Pons (tissue), 1 donor: Measurements from ENCODE around the gene ROPN1B.
"Not testable (repeated sequence)": the region's sequence is repeated elsewhere in the genome, so short reads cannot be mapped to it uniquely, and the experiment has no call there.

Source experiments
- DNase-seq: peaks from one replicate; pipeline ENCODE4 v3.0.0-alpha.2; 2016; ENCODE audit warnings: low spot score

ROPN1B gene

DNA sequence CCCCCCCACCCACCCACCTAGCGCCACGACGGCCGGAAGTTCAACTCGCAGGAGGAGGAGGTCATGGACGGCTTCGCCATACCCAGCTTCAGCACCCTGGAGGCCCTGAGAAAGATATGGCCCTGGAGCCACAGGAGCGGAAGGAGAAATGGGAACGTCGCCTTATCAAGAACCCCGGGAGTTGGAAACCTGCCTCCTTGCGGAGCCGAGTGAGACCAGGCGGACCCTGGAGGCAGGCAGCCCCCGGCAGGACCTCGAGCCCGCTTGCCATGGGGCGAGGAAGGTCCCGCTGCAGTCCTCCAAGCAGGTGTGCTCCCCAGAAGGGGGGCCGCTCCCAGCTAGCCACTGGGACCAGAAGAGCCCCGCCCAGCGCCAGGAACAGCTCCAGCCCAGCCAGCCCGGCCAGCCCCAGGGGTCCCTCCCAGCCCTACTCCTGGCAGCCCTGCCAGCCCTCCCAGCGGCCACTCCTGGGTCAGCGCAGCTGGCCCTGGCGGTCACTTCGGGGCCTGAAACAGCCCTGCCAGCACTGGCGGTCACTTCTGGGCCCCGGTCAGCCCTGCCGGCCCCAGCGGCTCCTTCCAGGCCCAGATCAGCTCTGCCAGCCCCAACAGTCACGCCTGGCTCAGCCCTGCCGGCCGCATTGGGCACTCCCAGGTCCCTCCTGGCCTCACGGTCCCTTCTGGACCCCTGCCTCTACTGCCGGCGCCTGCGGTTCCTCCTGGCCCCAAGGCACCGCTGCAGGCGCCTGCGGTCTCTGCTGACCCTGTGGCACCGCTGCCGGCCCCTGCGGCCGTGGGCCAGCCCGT, 10.3 kb upstream of the ROPN1B start:
- no peak for DNase-seq

DNA sequence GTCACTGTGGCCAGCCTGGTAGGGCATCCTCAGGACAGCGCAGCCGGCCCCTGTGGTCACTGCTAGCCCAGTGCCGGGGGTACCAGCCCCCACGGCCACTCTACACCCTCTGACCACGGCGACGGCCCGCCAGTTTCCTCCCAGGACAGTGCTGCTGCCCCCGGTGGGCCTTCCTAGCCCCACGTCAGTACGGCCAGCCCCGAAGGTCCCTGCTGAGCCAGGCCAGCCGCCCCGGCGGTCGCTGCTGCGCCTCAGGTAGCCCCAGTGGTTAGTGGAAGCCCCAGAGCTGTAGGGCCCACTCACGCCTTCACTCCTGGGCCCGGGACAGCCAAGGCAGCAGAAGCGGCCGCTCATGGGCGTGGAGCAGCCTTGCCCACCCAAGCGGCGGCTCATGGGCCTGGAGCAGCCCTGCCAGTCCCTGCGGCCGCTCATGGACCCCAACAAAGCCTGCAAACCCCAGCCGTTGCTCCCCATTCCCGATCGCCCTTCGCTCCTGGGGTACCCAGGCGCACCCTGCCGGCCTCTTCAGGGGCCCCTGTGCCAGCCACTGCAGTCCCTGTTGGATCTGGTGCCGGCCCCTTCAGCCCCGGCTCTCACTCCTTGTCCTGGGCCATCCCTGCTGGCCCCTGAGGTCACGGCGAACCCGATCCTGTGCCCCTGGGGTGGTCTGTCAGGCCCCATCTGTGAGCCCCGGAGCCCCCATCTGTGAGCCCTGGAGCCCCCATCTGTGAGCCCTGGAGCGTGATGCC, 9.5 kb upstream of the ROPN1B start:
- no peak for DNase-seq

DNA sequence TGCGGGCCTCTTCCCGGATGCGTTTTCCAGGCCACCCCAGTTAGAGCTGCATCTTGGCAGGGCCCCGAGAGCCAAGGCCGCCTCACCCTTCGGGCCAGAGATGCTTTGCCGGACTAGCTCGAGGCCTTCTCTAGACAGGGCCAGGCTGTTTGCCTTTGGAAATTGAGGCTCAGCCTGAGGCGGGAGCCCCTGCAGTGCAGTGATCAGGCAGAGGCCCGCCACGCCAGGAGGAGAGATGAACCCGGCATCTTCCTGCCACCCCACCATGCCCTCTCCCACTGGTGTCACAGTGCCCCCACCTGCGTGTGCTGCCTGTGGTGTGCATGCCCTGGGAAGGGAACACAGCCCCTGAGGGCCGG, 8.9 kb upstream of the ROPN1B start:
- no peak for DNase-seq

DNA sequence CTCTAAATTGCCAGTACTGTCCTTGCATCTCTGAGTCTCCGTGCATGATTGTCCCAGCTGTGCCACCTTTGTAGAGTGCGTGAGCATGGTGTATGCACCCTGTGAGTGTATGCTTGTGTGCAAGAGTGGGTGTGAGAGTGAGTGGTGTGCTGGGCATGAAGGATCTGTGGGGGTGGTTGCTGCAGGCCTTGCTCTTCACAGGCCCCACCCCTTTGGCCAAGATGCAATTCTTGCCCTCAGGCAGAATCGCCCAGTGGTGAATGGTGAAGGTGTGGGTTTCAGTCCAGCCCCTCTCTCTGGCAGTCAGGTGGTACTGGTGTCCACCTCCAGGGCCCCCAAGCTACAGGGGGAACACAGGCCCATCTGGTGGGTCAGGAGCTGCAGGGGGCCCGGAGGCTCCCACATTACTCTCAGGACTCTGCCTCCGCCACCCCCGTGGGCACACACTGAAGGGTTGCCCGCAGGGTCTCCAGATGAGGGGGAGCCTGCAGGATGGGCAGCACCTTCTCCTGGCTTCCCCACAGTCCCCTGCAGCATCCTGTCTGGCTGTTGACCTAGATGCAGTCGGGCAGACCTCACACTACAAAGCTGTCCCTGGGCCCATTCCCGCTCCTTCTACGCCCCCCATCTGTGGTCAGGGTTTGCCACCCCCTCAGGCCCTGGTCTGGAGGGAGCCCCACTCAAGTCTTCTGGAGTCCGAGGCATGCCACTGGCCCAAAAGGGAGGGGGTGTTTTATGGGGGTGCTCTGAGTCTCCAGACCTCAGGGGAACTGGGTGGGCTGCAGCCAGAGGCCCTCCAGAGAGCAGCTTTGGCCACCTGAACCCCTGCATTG, 8.3 kb upstream of the ROPN1B start:
- no peak for DNase-seq

DNA sequence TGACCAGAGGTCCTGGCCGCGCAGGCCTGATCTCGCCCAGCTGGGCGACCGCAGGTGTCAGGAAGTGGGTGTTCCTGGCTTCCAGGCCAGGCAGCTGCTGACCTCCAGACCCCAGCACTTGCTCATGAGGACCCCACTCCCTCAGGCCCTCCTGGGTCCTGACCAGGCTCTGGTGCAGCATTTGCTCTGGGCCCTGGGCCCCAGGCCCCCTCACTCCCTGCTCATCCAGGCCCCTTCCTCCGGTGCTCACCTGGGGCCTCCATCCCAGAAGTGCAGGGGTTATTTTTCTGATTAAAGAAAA, 7.7 kb upstream of the ROPN1B start:
- no peak for DNase-seq

DNA sequence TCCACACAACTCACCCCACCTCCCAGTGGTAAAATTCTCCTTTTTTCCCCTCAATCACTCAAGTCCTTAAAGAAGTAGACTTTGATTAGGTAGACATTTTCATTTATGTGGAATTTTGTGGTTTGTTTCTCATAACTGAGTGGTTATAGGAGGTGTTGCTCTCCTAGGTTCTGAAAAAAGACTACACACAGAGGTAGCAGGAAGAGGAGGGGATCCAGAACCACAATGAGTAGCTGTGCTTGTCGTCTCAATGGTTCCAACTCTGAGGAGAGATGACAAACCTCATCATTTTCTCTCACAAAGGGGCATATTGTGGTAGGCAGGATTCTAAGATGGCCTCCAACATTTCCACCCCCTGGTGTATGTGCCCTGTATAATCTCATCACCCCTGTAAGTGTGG, 5.1 kb upstream of the ROPN1B start:
- not testable (repeated sequence) for DNase-seq

DNA sequence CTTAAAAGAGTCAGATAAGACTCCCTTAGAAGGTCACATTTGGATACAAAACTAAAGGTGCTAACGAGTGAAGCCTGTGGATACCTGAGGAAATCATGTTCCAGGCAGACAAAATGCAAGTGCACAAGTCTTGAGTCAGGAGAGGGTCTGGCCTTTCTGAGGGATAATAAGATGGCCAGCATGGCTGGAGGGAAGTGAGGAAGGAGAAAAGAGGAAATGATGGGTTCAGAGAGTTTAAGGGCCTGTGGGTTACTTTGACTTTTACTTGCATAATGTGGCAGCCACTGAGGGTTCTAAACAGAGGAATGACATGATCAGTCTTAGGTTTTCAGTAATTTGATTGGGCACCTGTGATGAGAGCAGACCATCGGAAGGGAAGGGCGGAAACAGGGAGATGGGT, 3.5 kb upstream of the ROPN1B start:
- DNase-seq = no peak

DNA sequence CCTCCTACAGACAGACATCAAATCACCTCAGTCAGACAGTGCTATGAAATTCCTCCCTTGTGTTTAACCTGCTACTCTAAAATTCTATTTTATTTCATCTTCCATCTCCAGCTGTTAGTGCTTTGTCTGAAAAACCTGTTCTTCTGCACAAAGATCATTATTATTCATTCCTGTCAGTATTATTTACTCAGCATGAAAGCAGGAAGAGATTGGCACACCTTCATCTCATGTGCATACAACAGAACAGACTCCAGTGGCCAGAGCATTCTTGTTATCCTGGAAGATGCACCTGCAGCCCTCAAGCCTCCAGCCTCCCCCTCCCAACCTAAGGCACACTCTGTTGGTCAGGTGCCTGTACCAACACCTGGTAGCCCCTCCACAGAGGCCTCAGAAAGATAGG, 1.8 kb upstream of the ROPN1B start:
- no peak for DNase-seq

DNA sequence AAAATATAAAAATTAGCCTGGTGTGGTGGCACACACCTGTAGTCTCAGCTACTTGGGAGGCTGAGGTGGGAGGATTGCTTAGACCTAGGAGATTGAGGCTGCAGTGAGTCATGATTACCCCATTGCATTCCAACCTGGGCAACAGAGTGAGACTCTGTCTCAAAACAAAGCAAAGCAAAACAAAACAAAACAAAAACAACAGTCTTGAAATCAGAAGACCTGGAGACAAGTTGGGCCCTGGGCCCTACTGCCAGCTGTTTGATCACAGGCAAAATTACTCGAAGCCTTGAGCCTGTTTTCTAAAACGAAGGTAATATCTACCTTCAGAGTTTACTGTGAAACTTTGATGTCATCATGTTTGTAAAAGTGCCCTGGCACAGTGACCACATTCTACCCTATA, 857 bp upstream of the ROPN1B start:
- not testable (repeated sequence) for DNase-seq

DNA sequence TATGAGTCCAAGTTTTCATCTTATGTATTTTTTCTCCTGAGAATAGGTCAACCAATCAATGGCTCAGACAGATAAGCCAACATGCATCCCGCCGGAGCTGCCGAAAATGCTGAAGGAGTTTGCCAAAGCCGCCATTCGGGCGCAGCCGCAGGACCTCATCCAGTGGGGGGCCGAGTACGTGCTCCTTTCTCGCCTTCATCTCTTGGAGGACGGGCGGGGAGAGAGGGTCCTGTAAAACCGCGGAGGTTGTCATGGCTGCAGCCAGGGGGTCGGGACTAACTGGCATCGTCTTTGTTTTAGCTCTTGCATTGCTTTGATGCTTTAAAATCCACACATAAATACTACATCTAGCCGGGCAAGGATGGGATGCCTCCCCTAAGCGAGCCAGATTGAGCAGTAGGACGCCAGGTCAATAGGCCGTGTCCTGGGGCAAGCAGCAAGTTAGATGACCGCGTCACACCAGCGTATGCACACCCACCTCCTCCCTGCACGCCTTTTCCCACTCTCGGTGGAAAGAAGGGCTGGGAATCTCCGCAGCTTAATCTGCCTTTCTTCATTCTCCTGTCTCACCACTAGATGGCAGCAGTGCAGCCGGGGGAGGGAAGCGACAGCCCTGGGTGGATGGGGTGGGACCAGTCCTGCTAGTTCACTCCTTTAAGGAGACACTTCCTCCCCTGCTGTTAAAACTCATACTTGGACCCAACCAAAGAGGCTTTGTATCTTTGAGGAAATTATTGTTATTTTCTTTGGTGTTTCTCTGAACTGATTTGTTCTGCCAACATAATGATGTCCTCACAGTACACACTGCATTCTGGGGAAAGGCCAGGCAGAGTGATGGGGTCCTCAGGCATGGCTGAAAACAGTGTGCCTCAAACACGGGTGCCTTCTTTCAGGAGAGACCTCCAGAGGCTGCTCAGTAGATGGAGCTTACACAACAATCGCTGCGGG, 3.3 kb downstream of the ROPN1B start:
- DNase-seq = peak; percentile 47

DNA sequence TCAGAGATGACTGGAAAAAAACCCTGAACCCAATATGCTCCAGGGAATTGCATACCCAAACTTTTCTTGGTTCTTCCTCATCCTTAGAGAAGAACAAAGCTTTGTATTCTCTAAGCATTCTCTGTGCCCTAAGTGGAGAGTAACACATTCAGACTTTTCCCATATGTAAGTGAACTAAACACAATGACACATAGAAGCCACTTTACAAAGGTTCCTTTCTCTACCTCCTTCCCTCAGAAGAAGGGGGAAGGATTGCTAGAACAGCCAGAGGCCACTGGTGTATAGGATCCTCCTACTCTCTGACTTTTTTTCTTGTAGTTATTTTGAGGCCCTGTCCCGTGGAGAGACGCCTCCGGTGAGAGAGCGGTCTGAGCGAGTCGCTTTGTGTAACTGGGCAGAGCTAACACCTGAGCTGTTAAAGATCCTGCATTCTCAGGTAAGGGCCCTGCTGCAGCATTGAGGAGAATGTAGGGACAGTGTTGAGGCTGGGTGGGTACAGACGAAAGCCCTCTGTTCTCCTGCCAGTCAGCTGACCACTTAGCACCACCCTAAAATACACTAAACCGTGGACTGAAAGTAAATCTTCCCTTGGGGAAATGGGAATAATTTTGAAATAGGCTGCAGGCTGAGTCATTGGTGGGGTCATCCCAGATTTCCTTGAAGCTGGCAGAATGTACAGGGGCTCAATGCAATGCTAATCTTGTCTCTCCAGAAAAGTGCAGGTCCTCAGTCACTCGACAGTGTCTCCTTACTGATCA, 6.4 kb downstream of the ROPN1B start:
- DNase-seq = not testable (repeated sequence)

DNA sequence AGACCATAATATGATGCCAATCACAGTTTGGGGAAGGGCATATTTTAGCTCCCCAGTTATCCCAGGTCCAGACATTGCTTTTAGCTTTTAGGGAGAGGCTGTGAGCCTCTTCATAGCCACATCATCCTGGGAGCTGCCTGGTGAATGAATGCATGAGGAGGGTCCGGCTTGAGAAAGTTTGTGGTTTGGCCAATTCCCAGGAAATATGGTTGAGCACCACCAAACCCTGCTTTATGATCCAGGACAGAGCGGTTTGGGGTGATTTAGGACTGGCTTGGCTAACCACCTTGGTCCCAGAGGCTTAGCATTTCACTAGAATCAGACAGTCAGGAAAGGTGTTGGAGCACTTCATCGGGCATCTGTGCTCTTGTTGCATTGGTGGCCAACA, 7.0 kb downstream of the ROPN1B start:
- DNase-seq = not testable (repeated sequence)

DNA sequence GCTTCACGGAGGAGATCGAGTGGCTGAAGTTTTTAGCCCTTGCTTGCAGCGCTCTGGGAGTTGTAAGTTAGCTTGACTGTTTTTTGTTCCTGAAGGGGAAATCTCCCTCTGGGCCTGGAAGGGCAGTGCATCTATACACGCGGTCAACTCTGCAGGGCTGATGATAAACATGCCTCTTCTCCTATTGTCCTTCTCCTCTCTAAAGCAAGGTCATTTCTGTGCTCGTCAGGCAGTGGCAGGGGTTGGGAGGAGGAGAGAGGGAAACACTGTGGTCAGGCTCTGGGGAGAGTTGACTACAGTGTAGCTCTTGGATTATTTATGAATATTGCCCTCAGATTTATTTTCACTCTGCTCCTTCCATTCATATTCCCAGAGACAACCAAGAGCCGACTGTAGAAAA, 8.1 kb downstream of the ROPN1B start:
- DNase-seq = not testable (repeated sequence)

DNA sequence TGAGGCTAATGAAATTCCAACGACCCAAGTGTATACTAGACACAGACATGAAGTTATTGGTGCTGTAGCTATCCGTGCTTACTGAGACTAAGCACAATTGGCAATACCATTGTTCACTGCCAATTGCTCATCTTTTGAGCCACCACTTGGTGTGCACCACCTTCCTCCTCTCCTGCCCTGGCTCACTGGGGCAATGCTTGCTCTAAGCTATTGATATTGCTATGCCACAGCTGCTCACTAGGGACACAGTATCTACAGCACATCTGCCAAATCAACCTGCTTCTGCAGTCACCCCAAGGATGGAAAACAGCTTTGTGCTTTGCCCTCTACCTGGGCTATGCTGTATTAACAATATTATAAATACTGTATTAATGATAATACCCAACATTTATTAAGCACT, 16.0 kb downstream of the ROPN1B start:
- DNase-seq = not testable (repeated sequence)

DNA sequence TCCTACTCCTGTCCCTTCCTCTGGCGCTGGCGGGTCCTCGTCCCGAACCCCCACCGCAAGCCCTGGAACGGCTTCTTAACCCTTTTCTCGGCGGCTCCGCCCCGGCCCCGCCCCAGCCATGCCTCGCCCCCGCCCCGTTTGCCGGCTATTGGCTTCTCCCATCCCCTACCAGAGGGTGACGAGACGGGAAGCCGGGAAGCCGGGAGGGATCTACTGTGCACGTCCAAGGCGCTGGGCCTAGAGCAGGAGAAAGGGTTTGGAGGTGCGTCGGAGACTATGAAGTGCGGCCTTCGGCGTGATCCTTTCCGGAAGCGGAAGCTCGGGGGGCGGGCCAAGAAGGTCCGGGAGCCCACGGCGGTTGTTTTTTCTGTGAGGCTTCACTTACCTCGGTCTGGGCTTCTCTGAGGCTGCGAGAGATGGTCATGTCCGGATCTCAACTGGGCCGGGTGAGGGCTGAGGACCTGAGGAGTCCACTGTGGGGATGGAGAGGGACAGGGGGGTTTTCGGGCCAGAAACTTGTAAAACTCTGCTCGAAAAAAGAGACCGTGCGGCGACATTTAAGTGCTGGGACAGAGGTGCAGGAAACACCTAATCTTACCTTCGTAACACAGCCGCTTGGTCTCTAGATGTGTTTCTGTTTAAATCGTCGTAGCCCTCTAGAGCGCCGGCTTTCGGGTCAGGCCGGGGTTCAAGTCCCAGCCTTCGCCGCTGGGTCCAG, 21.4 kb downstream of the ROPN1B start:
- DNase-seq = no peak

DNA sequence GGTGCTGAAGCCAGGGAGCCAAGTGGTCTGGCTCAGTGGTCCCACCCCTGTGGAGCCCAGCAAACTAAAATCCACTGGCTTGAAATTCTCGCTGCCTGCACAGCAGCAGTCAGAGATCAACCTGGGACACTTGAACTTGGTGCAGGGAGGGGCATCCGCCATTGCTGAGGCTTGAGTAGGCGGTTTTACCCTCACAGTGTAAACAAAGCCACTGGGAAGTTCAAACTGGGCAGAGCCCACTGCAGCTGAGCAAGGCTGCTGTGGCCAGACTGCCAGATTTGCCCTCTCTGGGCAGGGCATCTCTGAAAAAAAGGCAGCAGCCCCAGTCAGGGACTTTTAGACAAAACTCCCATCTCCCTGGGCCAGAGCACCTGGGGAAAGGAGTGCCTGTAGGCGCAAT, 27.8 kb downstream of the ROPN1B start:
- not testable (repeated sequence) for DNase-seq

DNA sequence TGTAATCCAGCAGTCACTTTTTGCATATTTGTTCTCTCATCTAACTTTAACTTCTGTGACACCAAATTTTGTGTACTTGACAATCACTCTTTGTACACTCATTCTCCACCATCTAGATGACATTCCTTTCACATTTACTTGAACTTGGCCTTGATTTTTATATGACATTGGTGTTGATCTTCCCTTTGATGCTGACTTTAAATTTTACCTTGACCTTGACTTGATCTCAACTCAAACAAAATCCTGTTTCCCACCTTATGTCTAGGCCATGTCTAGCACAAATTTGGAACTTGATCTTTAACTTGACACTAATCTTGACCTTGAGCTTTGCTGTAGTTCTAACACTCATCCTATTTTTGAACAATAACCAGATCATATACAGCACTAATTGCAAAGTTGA, 33.2 kb downstream of the ROPN1B start:
- DNase-seq = no peak

DNA sequence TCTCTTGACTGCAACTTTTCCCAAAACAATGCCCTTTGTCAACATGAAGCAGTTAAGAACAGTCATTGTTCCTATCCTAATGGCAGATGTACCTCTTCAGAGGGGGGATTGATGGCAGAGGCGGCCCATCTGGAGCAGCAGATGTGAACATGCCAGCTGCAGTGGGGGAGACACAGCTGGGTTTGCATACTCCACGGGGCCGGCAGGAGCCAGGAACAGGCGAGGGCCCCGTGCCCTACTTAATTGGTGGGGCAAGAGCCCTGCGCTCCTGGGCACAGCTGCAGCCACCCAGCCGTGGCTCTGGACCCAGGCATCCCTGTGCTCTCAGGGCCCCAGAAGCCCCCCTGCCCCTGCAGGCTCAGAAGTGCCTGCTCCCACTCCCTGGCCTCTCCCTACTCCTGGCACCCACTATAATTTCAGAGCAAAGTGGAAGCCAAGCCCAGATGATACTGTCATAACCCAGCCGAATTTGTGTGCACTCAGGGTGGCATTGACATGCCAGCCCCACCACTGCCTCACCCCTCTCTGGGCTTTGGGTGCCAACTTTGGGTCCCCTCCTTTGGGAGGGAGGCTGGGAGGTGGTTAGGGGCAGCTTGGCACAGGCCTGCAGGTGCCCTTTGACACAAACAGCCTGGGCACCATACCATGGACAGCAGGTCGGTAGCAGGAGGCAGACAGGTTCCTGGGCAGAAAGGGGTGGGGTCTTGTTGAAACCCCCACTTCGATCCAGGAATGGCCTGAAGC, 34.6 kb downstream of the ROPN1B start:
- no peak for DNase-seq

DNA sequence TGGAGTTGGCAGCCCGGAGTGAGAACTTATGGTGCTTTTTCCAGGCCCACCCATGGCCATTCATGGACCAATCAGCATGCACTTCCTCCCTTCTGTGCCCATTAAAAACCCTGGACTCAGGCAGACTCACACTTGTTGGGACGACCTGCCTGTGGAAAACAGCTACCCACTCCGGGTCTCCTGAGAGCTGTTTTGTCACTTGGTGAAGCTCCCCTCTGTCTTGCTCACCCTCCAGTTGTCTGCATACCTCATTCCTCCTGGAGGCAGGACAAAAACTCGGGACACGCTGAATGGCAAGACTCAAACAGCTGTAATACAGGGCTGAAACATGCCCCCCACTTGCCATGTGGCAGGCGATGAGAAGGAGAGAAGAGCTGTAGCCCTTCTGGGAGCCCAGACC, 35.2 kb downstream of the ROPN1B start:
- no peak for DNase-seq

DNA sequence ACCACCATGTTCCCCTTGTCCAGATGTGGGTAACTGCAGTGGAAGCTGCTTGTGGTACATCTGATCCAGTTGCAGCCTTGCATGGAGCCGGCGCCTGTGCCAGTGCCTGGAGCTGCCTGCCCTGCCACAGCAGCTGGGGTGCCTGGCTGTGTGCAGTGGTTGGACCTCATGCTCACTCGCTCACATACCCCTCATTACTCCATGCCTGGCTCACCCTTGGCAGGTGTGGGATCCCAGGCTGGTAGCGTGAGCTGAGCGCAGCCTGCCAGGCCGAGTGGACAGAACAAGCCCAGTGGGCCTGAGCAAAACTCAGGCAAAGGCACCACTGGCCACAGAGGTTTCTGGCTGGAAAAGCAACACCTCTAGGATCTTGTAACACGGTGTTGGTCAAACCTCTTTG, 35.7 kb downstream of the ROPN1B start:
- no peak for DNase-seq
